K562 (cell line): ENCODE results near the gene SDC3. TPM values are rescaled to one million over a fixed set of nuclear protein-coding genes. Genes with fewer than 3 reads are reported as not detected.

ENCODE experiments used
- ATAC-seq: fragments of 200-7000 bp; cut with Tn5 transposase; 3 replicates; pipeline ENCODE4 v1.9.1; 2020; ENCODE audit warnings: moderate library complexity
- BruUV-seq: library from RNA; stranded (reverse); fragments of 400-500 nt; replicated peaks from 2 replicates; lab custom pipeline; 2021; lab: Mats Ljungman, UMichigan
- CTCF ChIA-PET: fragments of 300-600 bp; formaldehyde crosslinking; extraction: SDS; loops from one replicate; lab custom pipeline; 2021; ENCODE audit warnings: low intra/inter-chr PET ratio; lab: Yijun Ruan, JAX
- POLR2A ChIA-PET: fragments of 300-600, 350-650 bp; sonication (Branson Sonifier 250); formaldehyde crosslinking; extraction: SDS; loops from one replicate; lab custom pipeline; 2021; ENCODE audit warnings: antibody characterized with exemption, inconsistent platforms; lab: Yijun Ruan, JAX
- DNase-seq, 4 experiments: peaks; one replicate each; pipeline versions ENCODE4 v3.0.0 to v3.0.0-alpha.2; 2011 to 2018; ENCODE audit warnings: low spot score in 3 of 4, mixed read lengths in 3 of 4; ENCODE audit errors: extremely low read depth in 1 of 4
- FAIRE-seq: peaks from 2 replicates; lab custom pipeline; 2011; peaks lifted over from hg19 to GRCh38; lab: Jason Lieb, UNC
- H2AFZ ChIP-seq: 2 replicates; pipeline ENCODE4 v1.6.0; 2011; ENCODE audit warnings: low read depth, low read length, control low read depth, inconsistent platforms
- H3K27ac ChIP-seq: fragments of 200-600 bp; 3 replicates; pipeline ENCODE4 v1.8.0; 2011; ENCODE audit warnings: low read depth, mild to moderate bottlenecking, control low read depth, inconsistent platforms, low read length, moderate library complexity, mixed read lengths; ENCODE audit errors: extremely low read depth
- H3K27me3 ChIP-seq, 2 experiments: fragments of 300-600 bp in 1 of 2; 2 replicates in 1 of 2; 3 replicates in 1 of 2; pipeline versions ENCODE4 v1.6.0 to v1.8.0; 2011; ENCODE audit warnings: inconsistent platforms in 2 of 2, low read length in 2 of 2, mild to moderate bottlenecking in 1 of 2, mixed read lengths in 1 of 2, moderate library complexity in 1 of 2; ENCODE audit not compliant: control insufficient read depth in 2 of 2, insufficient read depth in 2 of 2
- H3K36me3 ChIP-seq: fragments of 300-600 bp; 3 replicates; pipeline ENCODE4 v1.8.0; 2011; ENCODE audit warnings: mild to moderate bottlenecking, low read length, inconsistent platforms; ENCODE audit not compliant: control insufficient read depth, insufficient read depth
- H3K4me1 ChIP-seq, 2 experiments: fragments of 200-600 bp in 1 of 2; replicated peaks in 1 of 2; 2 replicates in 1 of 2; 3 replicates in 1 of 2; pipeline versions ENCODE4 v1.5.1 to v1.8.0; 2011; ENCODE audit warnings: inconsistent platforms in 2 of 2, low read length in 2 of 2, mild to moderate bottlenecking in 1 of 2, mixed read lengths in 1 of 2, moderate library complexity in 1 of 2; ENCODE audit not compliant: control insufficient read depth in 2 of 2, insufficient read depth in 2 of 2
- H3K4me2 ChIP-seq: 2 replicates; pipeline ENCODE4 v1.6.1; 2011; ENCODE audit warnings: low read length, control low read depth, inconsistent platforms, mixed read lengths; ENCODE audit not compliant: insufficient read depth
- H3K4me3 ChIP-seq: fragments of 200-600 bp; sonication (generic), shearing (Covaris generic); 2 replicates; pipeline ENCODE4 v1.5.1; 2016; ENCODE audit warnings: control low read depth, inconsistent platforms
- H3K79me2 ChIP-seq: fragments of 200-600 bp; 3 replicates; pipeline ENCODE4 v1.8.0; 2011; ENCODE audit warnings: low read length, inconsistent platforms; ENCODE audit not compliant: control insufficient read depth, insufficient read depth
- H3K9ac ChIP-seq, 2 experiments: 2 replicates each; pipeline versions ENCODE4 v1.6.0 to v1.6.1; 2011; ENCODE audit warnings: low read depth in 2 of 2, low read length in 2 of 2, control low read depth in 1 of 2, inconsistent platforms in 1 of 2, mild to moderate bottlenecking in 1 of 2, mixed read lengths in 1 of 2; ENCODE audit not compliant: insufficient read depth in 1 of 2
- H3K9me1 ChIP-seq: one replicate; pipeline ENCODE4 v1.6.0; 2011; ENCODE audit warnings: inconsistent platforms, mild to moderate bottlenecking, low read length, moderate library complexity; ENCODE audit not compliant: control insufficient read depth, insufficient read depth
- H3K9me3 ChIP-seq: replicated peaks from 2 replicates; pipeline ENCODE4 v1.5.1; 2011; ENCODE audit warnings: low read depth, low read length, inconsistent platforms; ENCODE audit not compliant: control insufficient read depth, insufficient read depth
- H4K20me1 ChIP-seq: replicated peaks from 2 replicates; pipeline ENCODE4 v1.6.1; 2011; ENCODE audit warnings: low read length, inconsistent platforms, mixed read lengths; ENCODE audit not compliant: control insufficient read depth, insufficient read depth
- ATF1 ChIP-seq, 2 experiments: fragments of 450-650 bp in 1 of 2; IDR thresholded peaks; 2 replicates each; pipeline ENCODE4 v1.6.1; 2016; ENCODE audit warnings: missing compliant biosample characterization in 1 of 2, missing genetic modification characterization in 1 of 2
- BCOR ChIP-seq: fragments of 450-650 bp; IDR thresholded peaks from 2 replicates; pipeline ENCODE4 v1.6.1; 2016
- BRD9 ChIP-seq: fragments of 450-650 bp; IDR thresholded peaks from 2 replicates; pipeline ENCODE4 v1.6.1; 2018; ENCODE audit warnings: low read depth; ENCODE audit not compliant: partially characterized antibody
- ELF4 ChIP-seq: fragments of 450-650 bp; formaldehyde crosslinking; IDR thresholded peaks from 2 replicates; pipeline ENCODE4 v1.4.0; 2022; ENCODE audit warnings: missing genetic modification characterization
- HDAC2 ChIP-seq: fragments of 450-650 bp; IDR thresholded peaks from 2 replicates; pipeline ENCODE4 v1.6.1; 2016; ENCODE audit warnings: mild to moderate bottlenecking
- KDM1A ChIP-seq, 2 experiments: fragments of 450-650 bp; IDR thresholded peaks; 2 replicates each; pipeline ENCODE4 v1.6.1; 2016; ENCODE audit warnings: mild to moderate bottlenecking in 2 of 2
- POLR2B ChIP-seq: fragments of 450-650 bp; IDR thresholded peaks from 2 replicates; pipeline ENCODE4 v1.6.1; 2018; ENCODE audit warnings: low read depth; ENCODE audit not compliant: partially characterized antibody
- PYGO2 ChIP-seq: fragments of 450-650 bp; IDR thresholded peaks from 2 replicates; pipeline ENCODE4 v1.6.1; 2016; ENCODE audit warnings: mild to moderate bottlenecking, missing genetic modification characterization, moderate library complexity, missing compliant biosample characterization
- RAD21 ChIP-seq, 2 experiments: fragments of 250-450 bp in 1 of 2; fragments of 450-650 bp in 1 of 2; sonication (Bioruptor Pico) in 1 of 2; formaldehyde crosslinking in 1 of 2; IDR thresholded peaks in 1 of 2; conservative IDR thresholded peaks in 1 of 2; 2 replicates each; pipeline versions ENCODE4 v1.4.0 to v1.8.0; 2020 to 2022; ENCODE audit warnings: mild to moderate bottlenecking in 2 of 2, moderate library complexity in 1 of 2
- RBM25 ChIP-seq: fragments of 200-400 bp; formaldehyde crosslinking; IDR thresholded peaks from 2 replicates; pipeline ENCODE4 v1.6.1; 2018; ENCODE audit warnings: low read length, low read depth, moderate library complexity; ENCODE audit not compliant: severe bottlenecking
- RCOR1 ChIP-seq, 2 experiments: IDR thresholded peaks; 2 replicates each; pipeline ENCODE4 v1.6.1; 2012; ENCODE audit warnings: low read depth in 2 of 2, low read length in 2 of 2, borderline replicate concordance in 1 of 2, improper control_type of control experiment in 1 of 2
- SMARCA5 ChIP-seq: fragments of 450-650 bp; IDR thresholded peaks from 2 replicates; pipeline ENCODE4 v1.6.1; 2016
- ZBED1 ChIP-seq: IDR thresholded peaks from 2 replicates; pipeline ENCODE4 v1.6.1; 2014
- ZFP36 ChIP-seq: fragments of 150-350 bp; IDR thresholded peaks from 2 replicates; pipeline ENCODE4 v1.6.1; 2018; ENCODE audit warnings: low read length, low read depth; ENCODE audit not compliant: partially characterized antibody
- ZNF263 ChIP-seq: sonication (generic); formaldehyde crosslinking; IDR thresholded peaks from 2 replicates; pipeline ENCODE4 v1.8.0; 2022; ENCODE audit warnings: mild to moderate bottlenecking, missing genetic modification reagents, borderline replicate concordance
- ZNF311 ChIP-seq: fragments of 250-450 bp; sonication (Bioruptor Pico); IDR thresholded peaks from 2 replicates; pipeline ENCODE4 v1.4.0; 2020; ENCODE audit warnings: mild to moderate bottlenecking, moderate library complexity
- ZNF384 ChIP-seq: IDR thresholded peaks from 2 replicates; pipeline ENCODE4 v1.6.1; 2012; ENCODE audit warnings: low read depth, low read length, improper control_type of control experiment
- ZNF589 ChIP-seq: fragments of 200-800 bp; sonication (Bioruptor generic); IDR thresholded peaks from 2 replicates; pipeline ENCODE4 v1.6.1; 2016; ENCODE audit warnings: low read depth, missing genetic modification characterization, missing compliant biosample characterization
- ZNF695 ChIP-seq: fragments of 450-650 bp; formaldehyde crosslinking; IDR thresholded peaks from 2 replicates; pipeline ENCODE4 v1.4.0; 2020; ENCODE audit warnings: mild to moderate bottlenecking, moderate library complexity
- WGBS: fragments of 100-300 bp; shearing (Covaris generic); methylation state at CpG from one replicate; pipeline ENCODE4 v1.1.6; 2016; ENCODE audit warnings: low coverage, mixed read lengths; ENCODE audit not compliant: insufficient coverage; ENCODE audit errors: missing lambda C conversion rate; 5-methylcytosine and 5-hydroxymethylcytosine counted together
- in situ Hi-C: fragments of 300-500 bp; cut with MboI; formaldehyde crosslinking; loops from 4 replicates; pipeline ENCODE4 v1.15.0; 2018; ENCODE audit warnings: inconsistent platforms, mixed read lengths
- intact Hi-C: fragments of 100-400 bp; cut with micrococcal nuclease; formaldehyde crosslinking; loops from 2 replicates; pipeline ENCODE4 v1.14.2; 2022
- polyA plus RNA-seq, 8 experiments: library from polyadenylated mRNA; depleted of rRNA in 4 of 8; stranded (reverse) in 5 of 8; unstranded in 3 of 8; fragments of >200 nt; fragmentation: Nextera tagmentation in 2 of 8; fragmentation: Illumina TruSeq in 1 of 8; extraction: Ambion mirVana in 2 of 8; extraction: Trizol in 1 of 8; gene quantifications; 2 replicates each; pipeline versions ENCODE4 v1.2.1 to v1.2.3, GENCODE V29; 2011 to 2014; ENCODE audit warnings: inconsistent platforms in 1 of 8, missing spikeins in 1 of 8
- total RNA-seq, 7 experiments: library from RNA; depleted of rRNA in 6 of 7; stranded (reverse); fragments of >200 nt in 6 of 7; fragmentation: Illumina TruSeq in 2 of 7; extraction: Trizol in 2 of 7; gene quantifications; 2 replicates each; pipeline versions ENCODE4 v1.2.1 to v1.2.3, GENCODE V29; 2011 to 2021; ENCODE audit warnings: low replicate concordance in 1 of 7
- TF ChIP-seq, protein P1 (sequence below): sonication (generic); formaldehyde crosslinking; IDR thresholded peaks from 2 replicates; pipeline ENCODE4 v1.9.0; 2022; ENCODE audit warnings: mild to moderate bottlenecking, missing genetic modification reagents

Gene SDC3
- total and polyA plus RNA-seq, 9 of the 15 experiments (the other 6 are each of a cell fraction or from before 2014, with no cell fraction given), result 0.38 to 44.1 (median 12.1) TPM

GRCh38 chr1:30900931-30901560 is 7.5 kb downstream of the SDC3 start:
- Histone ChIP-seq H4K20me1 (peaks cover 15% of the 10 kb centered on the region), H3K9me1 (peaks cover 8% of the 10 kb centered on the region), H3K4me1 (peaks cover 51 to 57% of the 10 kb centered on the region in 2 experiments), H3K27ac (peak overlapping the region; percentile 37; the same call in 2 of the 3 replicates), H3K9me3 (no peaks in the 10 kb centered on the region), H3K4me3 (no peak overlapping the region), H3K79me2 (peaks cover 11% of the 10 kb centered on the region), H3K27me3 (no peaks in the 10 kb centered on the region), H2AFZ (no peak overlapping the region), H3K4me2 (no peak overlapping the region), H3K9ac (peak overlapping the region in 1 of 2 experiments; percentile 64; a peak in 1 of 4 replicates), H3K36me3 (no peaks in the 10 kb centered on the region)
- WGBS, result 76% methylated on average over 3 of the region's 3 CpGs
- no peak for TF ChIP-seq ZNF263 (CRISPR knock-in tag)
- TF ChIP-seq SMARCA5, result peak; percentile 77; the same call in 1 of the 2 replicates
- peak; percentile 66; the same call in 1 of the 2 replicates for TF ChIP-seq HDAC2
- TF ChIP-seq ZNF311, result no peak
- peak in 1 of 2 experiments; percentile 64; a peak in 2 of 4 replicates for TF ChIP-seq KDM1A (IDR thresholded peaks at IDR 0.05)
- TF ChIP-seq BCOR, result peak; percentile 84
- no peak for TF ChIP-seq ATF1 (CRISPR knock-in tag; IDR thresholded peaks at IDR 0.05)
- no peak for TF ChIP-seq ATF1 (tag; IDR thresholded peaks at IDR 0.05)
- no peak for TF ChIP-seq ZNF384
- TF ChIP-seq ZNF695, result no peak
- TF ChIP-seq POLR2B, result no peak
- TF ChIP-seq ZNF589 (CRISPR knock-in tag), result no peak
- TF ChIP-seq RBM25, result peak; percentile 83
- peak in 1 of 2 experiments; percentile 64; a peak in 1 of 4 replicates for TF ChIP-seq RCOR1 (IDR thresholded peaks at IDR 0.05; ENCODE audit: borderline replicate concordance in 1 of 2, low read depth in 2 of 2, low read length in 2 of 2)
- TF ChIP-seq BRD9, result peak; percentile 61
- no peak for TF ChIP-seq RAD21 (CRISPR knock-in tag; conservative IDR thresholded peaks at IDR 0.05 in 1 of 2, IDR thresholded peaks at IDR 0.05 in 1 of 2)
- TF ChIP-seq, protein P1, sequence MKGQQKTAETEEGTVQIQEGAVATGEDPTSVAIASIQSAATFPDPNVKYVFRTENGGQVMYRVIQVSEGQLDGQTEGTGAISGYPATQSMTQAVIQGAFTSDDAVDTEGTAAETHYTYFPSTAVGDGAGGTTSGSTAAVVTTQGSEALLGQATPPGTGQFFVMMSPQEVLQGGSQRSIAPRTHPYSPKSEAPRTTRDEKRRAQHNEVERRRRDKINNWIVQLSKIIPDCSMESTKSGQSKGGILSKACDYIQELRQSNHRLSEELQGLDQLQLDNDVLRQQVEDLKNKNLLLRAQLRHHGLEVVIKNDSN (CRISPR knock-in tag), result peak; percentile 41; the same call in 1 of the 2 replicates
- TF ChIP-seq ZFP36, result peak; percentile 85
- no peak for TF ChIP-seq ELF4 (CRISPR knock-in tag)
- no peak for TF ChIP-seq ZBED1
- TF ChIP-seq PYGO2, result no peak
- FAIRE-seq (no peak), ATAC-seq (no peak), DNase-seq (no peak)
- intact Hi-C loops (no loop called here), in situ Hi-C loops (no loop called here)
- POLR2A ChIA-PET, result interaction anchor here (0.7 kb wide), 1 partner anchor 9 kb away, joined by 3 read pairs; no protein-coding TSS in a partner anchor
- CTCF ChIA-PET, result no interaction called here
- no TSS peak for BruUV-seq
